Measurements from ENCODE around the gene PSME1. TPM values are rescaled to one million over a fixed set of nuclear protein-coding genes. Genes with fewer than 3 reads are reported as not detected.

The PSME1 gene
- polyA plus RNA-seq, 1 experiment: 80.0 TPM

- ChIA-PET POLR2A (interaction anchor here (1.0 to 2.5 kb wide), 8 partner anchors 9 to 1020 kb away, joined by 3 to 36 read pairs (median 8); partner anchors contain the start of genes ACIN1, C14orf119, CHMP4A and PCK2), CTCF (interaction anchor here (0.6 to 2.6 kb wide), 8 partner anchors 9 to 192 kb away, joined by 3 to 21 read pairs (median 6); partner anchors contain the start of genes CIDEB, IRF9, PCK2 and PSME1)
- no peak overlapping the region for H3K27ac ChIP-seq (ENCODE audit: low read depth, low read length)
- no peak for DNase-seq (ENCODE audit: low read depth, low spot score)
- TF ChIP-seq CTCF (IDR thresholded peaks at IDR 0.05; ENCODE audit: low read depth, low read length): no peak
- H3K9me3 ChIP-seq (ENCODE audit: control insufficient read depth, insufficient read depth, low read length): no peaks in the 10 kb centered on the region
- H3K4me3 ChIP-seq (ENCODE audit: low read depth, low read length): peak overlapping the region; percentile 92
- H3K27me3 ChIP-seq (ENCODE audit: control insufficient read depth, insufficient read depth, low read length): no peaks in the 10 kb centered on the region
These were observed 20.4 kb upstream of the PSME1 start for GRCh38 chr14:24115422-24116127.

- no peak overlapping the region for H3K4me3 ChIP-seq (ENCODE audit: low read depth, low read length)
- ChIA-PET POLR2A (no interaction called here), CTCF (interaction anchor here (1.2 to 1.4 kb wide), 2 partner anchors 45 to 180 kb away, joined by 3 to 5 read pairs; partner anchors contain the start of gene IRF9)
- H3K9me3 ChIP-seq (ENCODE audit: control insufficient read depth, insufficient read depth, low read length): no peaks in the 10 kb centered on the region
- TF ChIP-seq CTCF (IDR thresholded peaks at IDR 0.05; ENCODE audit: low read depth, low read length): no peak
- no peaks in the 10 kb centered on the region for H3K27me3 ChIP-seq (ENCODE audit: control insufficient read depth, insufficient read depth, low read length)
- no peak overlapping the region for H3K27ac ChIP-seq (ENCODE audit: low read depth, low read length)
- DNase-seq (ENCODE audit: low read depth, low spot score): no peak
These were observed 19.7 kb upstream of the PSME1 start for GRCh38 chr14:24116128-24116814.

GRCh38 chr14:24117179-24117578 lies 18.8 kb upstream of the PSME1 start:
- DNase-seq (ENCODE audit: low read depth, low spot score): no peak
- Histone ChIP-seq H3K4me3 (ENCODE audit: low read depth, low read length) (no peak overlapping the region), H3K27ac (ENCODE audit: low read depth, low read length) (no peak overlapping the region), H3K27me3 (ENCODE audit: control insufficient read depth, insufficient read depth, low read length) (no peaks in the 10 kb centered on the region), H3K9me3 (ENCODE audit: control insufficient read depth, insufficient read depth, low read length) (no peaks in the 10 kb centered on the region)
- TF ChIP-seq CTCF (IDR thresholded peaks at IDR 0.05; ENCODE audit: low read depth, low read length): no peak
- POLR2A ChIA-PET: no interaction called here
- CTCF ChIA-PET: interaction anchor here (2.0 kb wide), 1 partner anchor 9 kb away, joined by 9 read pairs; no protein-coding TSS in a partner anchor

- H3K4me3 ChIP-seq (ENCODE audit: low read depth, low read length): no peak overlapping the region
- POLR2A ChIA-PET: no interaction called here
- DNase-seq (ENCODE audit: low read depth, low spot score): no peak
- no peaks in the 10 kb centered on the region for H3K27me3 ChIP-seq (ENCODE audit: control insufficient read depth, insufficient read depth, low read length)
- H3K9me3 ChIP-seq (ENCODE audit: control insufficient read depth, insufficient read depth, low read length): no peaks in the 10 kb centered on the region
- no peak overlapping the region for H3K27ac ChIP-seq (ENCODE audit: low read depth, low read length)
- CTCF ChIA-PET: interaction anchor here (0.9 kb wide), 1 partner anchor 11 kb away, joined by 3 read pairs; no protein-coding TSS in a partner anchor
- TF ChIP-seq CTCF (IDR thresholded peaks at IDR 0.05; ENCODE audit: low read depth, low read length): no peak
These were observed 16.3 kb upstream of the PSME1 start for GRCh38 chr14:24119691-24120090.

- Histone ChIP-seq H3K9me3 (ENCODE audit: control insufficient read depth, insufficient read depth, low read length) (no peaks in the 10 kb centered on the region), H3K27me3 (ENCODE audit: control insufficient read depth, insufficient read depth, low read length) (no peaks in the 10 kb centered on the region), H3K27ac (ENCODE audit: low read depth, low read length) (no peak overlapping the region), H3K4me3 (ENCODE audit: low read depth, low read length) (no peak overlapping the region)
- no peak for TF ChIP-seq CTCF (IDR thresholded peaks at IDR 0.05; ENCODE audit: low read depth, low read length)
- ChIA-PET CTCF (interaction anchor here (0.6 to 1.2 kb wide), 2 partner anchors 40 to 63 kb away, joined by 3 read pairs; partner anchors contain the start of gene IRF9), POLR2A (no interaction called here)
- no peak for DNase-seq (ENCODE audit: low read depth, low spot score)
These were observed 14.8 kb upstream of the PSME1 start for GRCh38 chr14:24121210-24121609.
